ENCODE results near the gene ARHGAP6.
"Not testable (repeated sequence)": the region's sequence is repeated elsewhere in the genome, so short reads cannot be mapped to it uniquely, and the experiment has no call there.

The ARHGAP6 gene

DNA sequence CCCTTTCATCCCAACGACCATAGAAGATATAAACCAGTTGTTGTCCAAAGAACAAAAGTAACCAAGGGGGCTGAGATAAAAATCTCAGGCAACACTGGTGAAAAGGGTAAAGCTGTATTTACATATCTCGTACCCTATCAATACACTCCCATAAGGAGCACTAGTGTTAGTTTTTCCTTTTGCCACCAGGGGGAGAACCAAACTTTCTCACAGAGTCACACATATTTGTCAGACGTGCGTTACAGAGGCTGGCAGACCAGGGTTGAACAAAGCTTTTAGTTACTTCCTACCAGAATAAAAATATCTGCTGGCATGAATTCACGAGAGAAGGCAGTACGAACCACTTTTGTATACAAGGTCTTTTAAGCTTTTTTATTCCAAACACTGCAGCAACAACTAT is 284.3 kb downstream of the ARHGAP6 start:
- no peak for DNase-seq

DNA sequence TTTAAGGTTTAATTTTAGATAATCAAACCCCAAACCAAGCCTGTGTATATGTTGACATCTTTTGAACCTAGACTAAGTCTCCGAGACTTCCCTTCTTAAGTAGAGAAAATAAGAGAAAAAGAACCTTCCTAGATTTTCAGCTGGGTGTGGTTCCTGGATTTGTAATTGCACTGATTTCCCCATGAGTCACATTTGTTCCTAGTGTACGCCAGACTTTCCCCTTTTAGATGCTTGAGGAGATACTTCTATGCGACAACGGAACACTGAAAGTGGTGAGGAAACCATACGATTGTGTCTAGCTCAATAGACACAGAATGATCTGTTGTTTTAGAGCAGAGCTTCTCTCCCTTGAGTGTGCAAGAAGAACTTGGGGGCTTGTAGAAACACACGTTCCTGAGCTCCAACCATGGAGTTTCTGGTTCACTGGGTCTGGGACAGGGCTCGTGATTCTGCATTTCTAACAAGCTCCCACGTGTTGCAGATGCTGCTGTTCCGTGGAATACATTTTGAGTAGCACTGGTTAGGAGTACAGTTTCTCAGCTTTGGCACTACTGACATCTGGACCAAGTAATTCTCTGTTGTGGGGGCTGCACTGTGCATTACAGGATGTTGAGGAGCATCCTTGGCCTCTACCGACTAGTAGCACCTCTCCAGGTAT is 285.4 kb downstream of the ARHGAP6 start:
- DNase-seq = no peak

DNA sequence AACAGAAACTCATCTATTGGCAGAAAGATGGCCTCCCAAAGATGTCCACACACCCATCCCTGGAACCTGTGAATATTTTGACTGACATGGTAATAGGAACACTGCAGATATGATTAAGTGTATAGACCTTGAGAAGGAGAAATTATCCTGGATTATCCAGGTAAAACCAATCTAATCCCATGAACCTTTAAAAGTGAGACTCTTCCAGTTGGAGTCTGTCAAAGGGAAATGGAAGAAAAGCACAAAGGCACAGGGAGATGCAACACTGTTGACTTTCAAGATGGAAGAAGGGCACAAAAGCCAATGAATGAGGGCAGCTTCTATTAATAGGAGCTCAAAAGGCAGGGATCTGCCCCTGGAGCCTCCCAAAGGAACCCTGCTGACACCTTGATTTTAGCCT is 289.6 kb downstream of the ARHGAP6 start:
- no peak for DNase-seq

DNA sequence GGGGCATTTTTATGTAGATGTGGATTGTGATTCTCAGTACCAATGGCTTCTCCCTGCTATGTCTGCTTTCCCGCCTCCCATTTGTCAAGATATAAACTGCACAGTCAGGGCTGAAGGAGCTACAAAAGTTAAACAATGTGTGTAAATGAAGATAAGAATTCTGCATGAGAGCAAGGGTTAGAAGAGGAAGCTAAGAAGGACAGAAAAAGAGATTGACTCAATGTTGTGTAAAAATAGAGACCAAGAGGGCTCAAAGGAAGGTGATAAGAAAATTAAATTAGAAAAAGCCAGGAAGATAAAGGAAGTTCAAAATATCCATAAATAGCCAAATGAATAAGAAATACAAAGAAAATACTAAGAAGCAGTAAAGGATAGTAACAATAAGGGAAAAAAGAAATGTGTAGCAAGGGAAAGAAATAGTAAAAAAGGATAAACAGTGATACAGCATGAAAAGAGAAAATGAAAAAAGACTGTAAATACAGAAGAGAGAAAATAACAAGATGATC is 290.1 kb downstream of the ARHGAP6 start:
- DNase-seq = no peak

DNA sequence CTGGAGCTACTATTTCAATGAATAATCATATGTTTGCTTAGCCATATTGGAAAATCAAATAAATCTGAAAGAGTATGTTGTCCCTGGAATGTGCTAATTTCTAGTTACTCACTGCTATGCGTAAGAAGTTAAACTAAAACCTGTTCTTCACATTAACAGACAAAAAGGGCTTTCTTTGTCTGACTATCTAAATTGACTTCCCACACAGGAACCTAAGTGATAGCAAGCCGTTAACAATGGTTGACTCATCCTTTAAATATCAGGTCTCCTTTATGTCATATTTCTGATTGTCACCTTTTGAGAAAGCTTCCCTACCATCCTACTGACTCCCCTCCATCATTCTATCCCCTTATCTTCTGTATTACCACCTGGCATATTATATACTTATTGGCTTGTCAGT is 291.1 kb downstream of the ARHGAP6 start:
- no peak for DNase-seq

DNA sequence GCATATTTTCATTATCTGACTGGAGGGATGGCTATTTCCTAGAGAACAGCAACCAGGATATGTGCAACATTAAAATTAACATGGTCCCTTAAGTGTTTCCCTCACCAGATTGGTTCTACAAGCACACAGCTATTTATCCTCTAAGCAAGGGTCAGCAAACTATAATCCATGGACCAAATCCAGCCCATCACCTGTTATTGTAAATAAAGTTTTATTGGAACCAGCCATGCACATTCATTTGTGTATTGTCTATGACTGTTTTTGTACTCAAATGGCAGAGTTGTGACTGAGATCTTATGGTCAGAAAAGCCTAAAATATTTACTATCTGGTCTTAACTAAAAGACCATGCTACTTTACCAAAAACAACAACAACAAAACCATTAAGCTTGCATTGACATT is 294.6 kb downstream of the ARHGAP6 start:
- no peak for DNase-seq

DNA sequence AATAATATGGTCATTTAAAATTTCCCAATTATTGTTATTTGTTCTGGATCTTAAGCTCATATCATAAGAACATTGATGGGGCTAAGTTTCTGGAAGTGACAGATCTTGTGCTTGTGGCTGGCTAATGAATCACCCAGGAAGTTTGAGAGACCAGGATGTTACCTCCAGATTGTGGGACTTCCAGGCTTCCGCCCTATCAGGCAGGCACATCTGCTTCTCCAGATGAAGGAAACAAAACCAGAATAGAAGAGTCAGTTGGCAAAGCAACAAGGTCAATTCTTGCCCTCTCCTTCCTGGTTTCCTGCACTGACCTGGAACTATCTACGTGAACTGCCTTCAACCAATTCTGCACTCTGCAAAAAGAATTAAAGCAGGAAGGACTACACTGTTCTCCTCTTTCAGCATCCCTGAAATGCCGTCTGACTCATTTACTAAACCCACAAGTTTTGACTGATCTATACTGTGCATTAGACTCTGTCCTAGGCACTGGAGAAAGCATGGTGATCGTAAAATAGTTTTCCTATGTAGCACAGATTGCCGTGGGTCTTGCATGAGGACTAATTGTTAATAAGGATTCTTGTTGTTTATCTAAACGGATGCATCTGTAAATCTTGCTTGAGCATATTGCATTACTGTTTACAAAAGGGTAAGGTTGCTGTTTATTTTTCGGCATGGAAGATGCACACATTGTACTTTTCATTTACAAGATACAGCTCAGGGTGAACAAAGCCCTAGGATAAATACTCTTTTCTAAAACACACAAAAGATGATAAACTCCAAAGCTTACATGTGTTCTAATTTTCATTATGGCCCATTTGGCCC is 297.9 kb downstream of the ARHGAP6 start:
- DNase-seq = no peak

DNA sequence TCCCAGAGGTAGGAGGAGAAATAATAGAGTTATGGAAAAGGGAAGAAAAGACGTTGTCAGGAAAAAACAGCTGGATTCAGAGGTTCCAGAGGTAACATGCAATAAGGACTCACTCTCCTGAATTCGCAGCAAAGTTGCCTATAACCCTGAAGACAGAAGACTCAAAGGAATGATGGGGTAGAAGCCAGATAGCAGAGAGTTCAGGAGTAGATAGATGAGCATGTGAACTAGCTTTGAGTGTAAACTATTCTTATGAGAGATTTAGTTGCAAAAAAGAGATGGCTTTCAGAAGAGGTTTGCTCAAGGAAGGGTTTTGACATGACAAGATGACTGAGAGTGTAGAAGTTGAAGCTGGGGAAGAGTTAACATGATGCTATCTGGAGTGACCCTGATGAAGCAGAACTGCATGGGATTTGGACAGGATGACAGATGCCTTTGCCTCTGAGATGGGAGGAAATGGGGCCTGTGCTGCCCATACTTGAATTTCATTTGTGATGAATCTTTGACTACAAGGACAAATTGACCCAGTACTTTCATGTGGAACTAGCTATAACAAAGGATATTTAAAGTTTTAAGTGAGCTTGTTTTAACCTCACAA is 298.6 kb downstream of the ARHGAP6 start:
- DNase-seq = no peak

DNA sequence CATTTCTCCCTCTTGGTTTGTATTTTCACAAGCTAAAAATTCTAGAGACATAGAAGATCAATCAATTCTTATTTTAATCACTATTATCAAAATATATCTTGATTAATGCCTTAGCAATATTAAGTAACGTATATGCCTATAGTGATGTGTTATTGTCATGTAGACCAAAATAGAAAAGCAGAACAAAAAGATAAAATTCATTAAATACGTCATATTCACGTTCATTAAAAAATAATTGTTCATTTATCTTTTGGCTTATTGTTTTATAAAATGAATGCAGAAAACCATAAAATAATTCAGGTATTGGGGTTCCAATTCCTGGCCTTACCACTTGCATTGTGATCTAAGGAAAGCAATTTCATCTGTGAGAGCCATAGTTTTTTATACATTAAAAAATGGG is 300.3 kb downstream of the ARHGAP6 start:
- no peak for DNase-seq

DNA sequence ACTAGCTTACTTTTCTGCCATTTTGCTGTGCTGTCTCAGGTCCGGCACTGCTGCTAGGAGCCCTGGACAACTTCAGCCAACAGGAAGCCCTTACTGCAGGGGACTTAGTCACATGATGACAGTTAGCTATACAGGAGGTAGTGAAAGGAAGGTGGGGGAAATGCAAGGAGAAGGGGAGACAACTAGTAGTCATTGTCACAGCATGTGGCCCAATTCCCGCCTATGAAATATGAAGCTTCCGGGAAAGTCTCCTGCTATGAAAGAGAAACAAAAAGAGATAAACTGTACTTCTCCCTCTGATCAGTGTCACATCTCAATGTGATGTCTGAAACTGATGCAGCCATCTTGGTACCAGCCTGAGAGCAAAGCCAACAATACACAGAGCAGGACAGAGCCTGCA is 300.9 kb downstream of the ARHGAP6 start:
- no peak for DNase-seq

DNA sequence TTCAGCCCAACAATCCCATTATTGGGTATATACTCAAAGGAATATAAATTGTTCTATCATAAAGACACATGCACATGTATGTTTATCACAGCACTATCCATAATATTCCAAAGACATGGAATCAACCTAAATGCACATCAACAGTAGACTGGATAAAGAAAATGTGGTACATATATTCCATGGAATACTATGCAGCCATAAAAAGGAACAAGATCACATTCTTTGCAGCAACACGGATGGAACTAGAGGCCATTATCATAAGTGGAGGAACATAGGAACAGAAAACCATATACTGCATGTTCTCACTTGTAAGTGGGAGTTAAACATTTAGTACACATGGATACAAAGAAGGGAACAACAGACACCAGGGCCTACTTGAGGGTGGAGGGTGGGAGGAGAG is 301.9 kb downstream of the ARHGAP6 start:
- DNase-seq = not testable (repeated sequence)

DNA sequence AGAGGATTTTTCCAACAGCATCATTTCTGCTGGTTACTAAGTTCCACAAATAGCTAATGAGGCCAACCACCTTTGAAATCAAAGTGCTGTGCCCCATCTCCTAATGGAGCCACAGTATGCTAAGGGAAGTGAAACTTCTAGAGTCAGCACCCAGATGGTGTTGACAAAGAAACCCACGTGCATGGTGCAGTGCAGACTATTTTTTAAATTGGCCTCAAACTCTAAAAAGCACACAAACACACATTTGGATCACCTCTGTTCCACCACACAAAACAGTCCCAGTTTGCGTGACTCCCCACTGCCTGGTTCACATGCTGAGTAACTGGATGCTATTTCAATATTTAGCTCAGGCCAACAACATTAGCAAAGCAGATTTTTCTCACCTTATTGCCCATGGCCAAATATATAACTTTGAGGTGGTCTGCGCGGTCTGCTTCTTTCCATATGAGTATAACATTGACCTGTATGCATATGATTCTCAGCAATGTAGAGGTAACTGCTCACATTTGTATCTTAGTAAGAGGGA is 302.6 kb downstream of the ARHGAP6 start:
- no peak for DNase-seq

DNA sequence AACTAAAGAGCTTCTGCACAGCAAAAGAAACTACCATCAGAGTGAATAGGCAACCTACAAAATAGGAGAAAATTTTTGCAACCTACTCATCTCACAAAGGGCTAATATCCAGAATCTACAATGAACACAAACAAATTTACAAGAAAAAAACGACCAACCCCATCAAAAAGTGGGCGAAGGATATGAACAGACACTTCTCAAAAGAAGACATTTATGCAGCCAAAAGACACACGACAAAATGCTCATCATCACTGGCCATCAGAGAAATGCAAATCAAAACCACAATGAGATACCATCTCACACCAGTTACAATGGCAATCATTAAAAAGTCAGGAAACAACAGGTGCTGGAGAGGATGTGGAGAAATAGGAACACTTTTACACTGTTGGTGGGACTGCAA is 304.1 kb downstream of the ARHGAP6 start:
- DNase-seq = not testable (repeated sequence)

DNA sequence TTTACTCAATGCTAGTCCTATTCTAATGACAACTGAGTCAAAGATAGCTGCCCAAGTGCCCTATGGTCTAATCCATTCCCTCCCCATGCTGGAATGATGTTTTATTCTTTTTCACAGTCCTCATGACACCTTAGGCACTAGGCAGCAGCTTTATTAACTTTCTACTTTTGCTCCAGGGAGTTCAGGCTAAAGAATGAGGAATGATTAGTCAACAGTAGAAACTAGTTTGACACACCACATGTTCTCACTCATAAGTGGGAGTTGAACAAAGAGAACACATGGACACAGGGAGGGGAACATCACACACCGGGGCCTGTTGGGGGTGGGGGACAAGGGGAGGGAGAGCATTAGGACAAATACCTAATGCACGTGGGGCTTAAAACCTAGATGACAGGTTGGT is 309.8 kb downstream of the ARHGAP6 start:
- not testable (repeated sequence) for DNase-seq

DNA sequence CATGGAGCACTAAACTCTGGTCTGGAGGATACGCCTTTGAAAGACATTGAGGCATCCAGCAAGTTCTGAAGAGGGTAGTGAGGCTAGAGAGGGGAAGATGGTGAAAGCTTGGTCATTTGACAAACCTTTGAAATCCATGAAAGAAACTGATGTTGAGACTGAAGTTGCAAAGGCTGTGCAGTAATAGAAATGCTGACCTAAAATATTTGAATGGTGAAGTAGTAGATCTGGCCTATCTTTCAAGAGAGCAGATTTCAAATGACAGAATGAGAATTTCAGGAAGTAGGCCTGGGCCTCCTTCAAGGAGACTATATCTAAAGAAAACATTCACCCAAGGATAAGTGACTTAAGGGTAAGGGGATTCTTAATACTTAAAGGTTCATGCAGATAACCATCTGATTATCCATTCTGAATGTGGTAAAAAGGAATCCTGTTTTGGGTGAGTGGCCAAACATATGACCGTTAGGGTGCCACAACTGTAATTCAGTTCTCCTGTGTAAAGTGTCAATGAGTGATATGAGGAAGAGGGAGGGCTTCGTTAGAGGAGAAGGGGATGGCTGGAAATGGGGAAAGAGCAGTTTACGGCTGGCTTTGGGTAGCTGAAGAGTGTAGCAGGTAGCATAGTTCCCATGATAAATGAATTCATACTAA is 310.3 kb downstream of the ARHGAP6 start:
- no peak for DNase-seq

DNA sequence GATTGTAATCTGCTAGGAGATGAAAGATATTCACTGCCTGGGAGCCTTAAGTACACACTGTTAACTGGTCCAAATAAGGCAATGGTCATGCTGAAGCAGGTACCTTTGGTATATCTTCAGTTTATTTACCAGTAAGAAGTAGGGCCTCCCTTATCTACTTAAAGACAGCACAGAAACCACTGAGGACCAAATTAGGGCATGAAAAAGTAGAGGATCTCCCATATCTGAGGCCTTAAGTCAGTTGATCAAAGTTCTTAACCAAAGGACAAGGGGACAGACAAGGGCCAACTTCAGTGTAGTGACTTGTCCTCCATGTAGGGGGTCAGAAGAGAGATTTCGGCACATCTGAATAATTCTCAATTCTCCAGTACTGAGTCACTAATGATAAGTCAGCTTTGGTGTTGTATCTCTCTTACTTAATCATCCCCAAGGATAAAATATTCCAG is 313.4 kb downstream of the ARHGAP6 start:
- no peak for DNase-seq

DNA sequence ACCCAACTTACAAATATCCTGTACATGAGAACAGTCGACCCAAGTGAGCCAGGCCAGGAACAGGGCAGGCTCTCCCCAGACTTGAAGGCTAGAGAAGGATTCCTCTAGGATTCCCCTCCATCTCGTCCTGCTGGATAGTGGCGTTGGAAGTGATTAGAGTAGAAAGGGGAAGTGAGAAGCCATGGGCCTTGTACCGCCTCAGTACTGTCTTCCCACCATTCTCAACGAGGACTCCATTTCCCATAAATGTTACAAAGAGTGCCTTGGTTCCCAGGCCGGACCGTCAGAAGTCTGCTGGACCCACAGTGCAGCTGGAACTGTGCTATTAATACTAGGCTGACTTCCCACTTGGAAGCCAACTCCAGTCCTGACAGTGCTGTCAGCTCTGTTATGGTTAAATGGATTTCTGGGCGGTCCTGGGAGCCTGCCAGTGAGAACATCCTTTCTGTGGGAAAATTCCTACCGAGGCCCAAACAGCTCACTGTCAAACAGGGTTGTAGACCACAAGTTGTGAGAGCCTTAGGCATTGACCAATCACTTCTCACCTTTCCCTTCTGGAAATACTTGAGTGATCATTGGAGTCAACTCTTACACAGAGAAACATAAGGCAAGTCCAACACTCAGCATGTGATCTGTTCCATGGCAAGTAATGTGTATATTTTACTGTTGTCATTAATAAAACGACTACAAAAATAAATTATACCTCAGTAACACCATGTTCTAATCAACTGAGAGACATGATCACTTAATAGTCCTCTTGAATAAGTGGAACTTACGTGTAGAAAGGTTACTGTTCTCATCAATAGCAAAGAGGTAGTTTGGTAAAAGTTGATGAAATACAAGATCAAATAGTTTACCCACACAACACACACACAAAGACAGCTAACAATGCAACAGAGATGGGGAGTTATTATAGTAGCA is 314.1 kb downstream of the ARHGAP6 start:
- DNase-seq = no peak

DNA sequence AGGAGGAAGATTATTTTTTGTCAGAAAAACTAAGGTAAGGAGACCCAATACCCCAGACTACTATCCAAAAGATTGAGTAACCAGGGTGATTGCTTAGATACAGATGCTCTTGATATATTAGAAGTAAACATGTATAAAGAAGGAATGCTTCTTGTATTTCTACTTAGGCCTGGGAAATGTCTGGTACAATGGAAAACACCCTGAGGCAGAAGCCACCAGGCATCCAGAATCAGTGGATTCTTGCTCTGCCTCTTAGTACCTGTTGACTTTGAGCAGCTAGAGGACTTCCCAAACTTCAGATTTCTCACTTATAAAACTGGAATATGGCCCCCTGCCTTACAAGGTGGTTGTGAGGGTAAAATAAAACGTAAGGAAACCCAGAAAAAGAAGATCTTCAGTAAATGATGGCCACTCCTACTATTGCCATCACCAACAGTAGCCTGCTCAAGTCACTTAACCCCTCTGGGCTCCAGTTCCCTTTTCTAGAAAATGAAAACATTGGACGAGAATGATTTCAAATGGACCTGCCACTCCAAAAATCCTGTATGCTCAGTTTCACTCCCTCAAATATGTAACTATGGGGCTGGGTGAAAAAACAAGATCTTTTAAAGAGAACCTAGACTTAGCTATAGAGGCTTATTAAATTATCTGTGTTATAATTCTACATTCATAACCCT is 315.9 kb downstream of the ARHGAP6 start:
- no peak for DNase-seq

DNA sequence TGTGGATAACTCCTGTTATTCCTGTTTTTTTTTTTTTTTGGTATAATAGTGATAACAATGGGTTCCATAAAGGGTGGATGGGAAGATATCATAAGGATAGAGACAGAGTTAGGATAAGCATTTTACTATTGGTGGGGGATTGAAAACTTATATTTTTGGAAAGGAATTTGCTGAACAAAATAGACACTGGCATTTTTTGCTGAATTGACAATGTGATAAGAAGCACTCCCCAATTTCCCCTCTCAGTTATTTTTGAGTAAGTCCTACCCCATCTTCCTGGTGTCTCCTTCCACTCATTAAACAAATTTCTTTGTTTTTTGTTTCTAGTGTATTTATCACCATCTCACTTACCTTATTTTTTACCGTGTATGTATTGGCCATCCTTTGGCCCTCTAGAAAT is 316.7 kb downstream of the ARHGAP6 start:
- no peak for DNase-seq

DNA sequence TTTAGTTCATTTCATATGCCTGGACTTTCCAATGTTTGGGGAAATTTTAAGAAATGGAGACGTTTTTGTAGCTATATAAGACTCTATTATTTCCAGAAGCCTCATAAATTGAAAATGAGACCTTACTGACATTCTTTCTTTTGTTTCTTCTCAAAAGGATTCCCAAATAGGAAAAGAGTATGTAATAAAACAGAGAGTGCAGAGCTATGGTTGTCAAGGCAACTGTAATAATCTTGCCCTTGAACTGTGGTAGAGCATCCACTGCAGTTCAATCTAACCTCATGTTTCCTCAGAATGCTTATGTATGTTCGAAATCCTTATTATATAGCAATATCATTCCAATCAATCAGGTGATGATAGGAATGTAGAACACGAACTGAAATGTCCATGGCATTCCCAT is 318.4 kb downstream of the ARHGAP6 start:
- no peak for DNase-seq

DNA sequence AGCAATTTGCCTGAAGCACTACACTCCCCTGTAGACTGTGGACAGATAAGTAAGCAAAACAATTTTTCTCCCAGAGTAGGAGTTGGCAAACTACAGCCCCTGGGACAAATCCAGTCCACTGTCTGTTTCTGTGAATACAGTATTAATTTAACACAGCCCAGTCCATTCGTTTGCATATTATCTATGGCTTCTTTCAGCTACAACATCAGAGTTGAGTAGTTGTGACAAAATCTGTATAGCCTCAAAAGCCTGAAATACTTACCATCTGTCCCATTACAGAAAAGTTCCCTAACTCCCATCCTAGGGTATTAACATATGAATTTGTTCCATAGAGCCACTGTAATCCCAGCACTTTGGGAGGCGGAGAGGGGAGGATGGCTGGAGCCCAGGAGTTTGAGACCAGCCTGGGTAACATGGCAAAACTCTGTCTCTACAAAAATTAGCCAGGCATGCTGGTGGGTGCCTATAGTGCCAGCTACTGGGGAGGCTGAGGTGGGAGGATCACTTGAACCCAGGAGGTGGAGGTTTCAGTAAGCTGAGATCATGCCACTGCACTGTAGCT is 319.5 kb downstream of the ARHGAP6 start:
- DNase-seq = no peak

All from stimulated activated CD4-positive, alpha-beta T cell treated with anti-CD3 and anti-CD28 coated beads, Interleukin-4, amount 100 ng/mL, for 1 hour (primary cell).